HG03135 (cell line): ENCODE measurements around the gene ZBTB5.
"Not testable (repeated sequence)": the region's sequence is repeated elsewhere in the genome, so short reads cannot be mapped to it uniquely, and the experiment has no call there.

Source experiments
- ATAC-seq: cut with Tn5 transposase; IDR thresholded peaks from one replicate; pipeline ENCODE4 v1.9.1; 2021; ENCODE audit warnings: mild to moderate bottlenecking, moderate library complexity; ENCODE audit not compliant: unreplicated experiment

ZBTB5 gene

GRCh38 chr9:37465249-37466036 lies at the start of gene ZBTB5:
ZBTB5 (minus strand) TSS chr9:37465450; CDS start chr9:37442551, 22,899 bp downstream.
- ATAC-seq = peak; percentile 79

- no peak for ATAC-seq
Observed at GRCh38 chr9:37514999-37515398, 49.7 kb upstream of the ZBTB5 start.

GRCh38 chr9:37514415-37514814 lies 49.2 kb upstream of the ZBTB5 start:
- not testable (repeated sequence) for ATAC-seq

GRCh38 chr9:37512437-37512836 lies 47.2 kb upstream of the ZBTB5 start:
- ATAC-seq = no peak

GRCh38 chr9:37511016-37512010 lies 46.1 kb upstream of the ZBTB5 start:
- no peak for ATAC-seq

GRCh38 chr9:37510053-37510452 lies 44.8 kb upstream of the ZBTB5 start:
- not testable (repeated sequence) for ATAC-seq

- no peak for ATAC-seq
Observed at GRCh38 chr9:37509536-37509935, 44.3 kb upstream of the ZBTB5 start.

GRCh38 chr9:37508834-37509206 lies 43.6 kb upstream of the ZBTB5 start:
- ATAC-seq = no peak

- no peak for ATAC-seq
Observed at GRCh38 chr9:37508135-37508833, 43.0 kb upstream of the ZBTB5 start.

GRCh38 chr9:37507566-37508134 lies 42.4 kb upstream of the ZBTB5 start:
- ATAC-seq = no peak

GRCh38 chr9:37504605-37505004 lies 39.4 kb upstream of the ZBTB5 start:
- ATAC-seq = no peak

- no peak for ATAC-seq
Observed at GRCh38 chr9:37503736-37504135, 38.5 kb upstream of the ZBTB5 start.

- ATAC-seq = no peak
Observed at GRCh38 chr9:37501957-37502596, 36.8 kb upstream of the ZBTB5 start.

GRCh38 chr9:37499297-37499696 lies 34.0 kb upstream of the ZBTB5 start:
- ATAC-seq = no peak

GRCh38 chr9:37498457-37498856 lies 33.2 kb upstream of the ZBTB5 start:
- no peak for ATAC-seq

- no peak for ATAC-seq
Observed at GRCh38 chr9:37497320-37497719, 32.1 kb upstream of the ZBTB5 start.

GRCh38 chr9:37496020-37496419 lies 30.8 kb upstream of the ZBTB5 start:
- no peak for ATAC-seq

- ATAC-seq = no peak
Observed at GRCh38 chr9:37495571-37495970, 30.3 kb upstream of the ZBTB5 start.

- ATAC-seq = no peak
Observed at GRCh38 chr9:37491939-37492338, 26.7 kb upstream of the ZBTB5 start.
